Osteoblast (primary cell): ENCODE results near the gene CMTR1. TPM values are rescaled to one million over a fixed set of nuclear protein-coding genes. Genes with fewer than 3 reads are reported as not detected.
"Not testable (repeated sequence)": the region's sequence is repeated elsewhere in the genome, so short reads cannot be mapped to it uniquely, and the experiment has no call there.

ENCODE experiments used
- DNase-seq: peaks from one replicate; pipeline ENCODE4 v3.0.0; 2011; ENCODE audit warnings: low spot score, mixed read lengths; ENCODE audit not compliant: insufficient read length; ENCODE audit errors: missing footprints
- H2AFZ ChIP-seq: 2 replicates; pipeline ENCODE4 v1.6.0; 2011; ENCODE audit warnings: mild to moderate bottlenecking, low read length
- H3K27ac ChIP-seq: 2 replicates; pipeline ENCODE4 v1.5.1; 2011; ENCODE audit warnings: mild to moderate bottlenecking, low read depth, low read length, moderate library complexity
- H3K27me3 ChIP-seq: 2 replicates; pipeline ENCODE4 v1.6.0; 2012; ENCODE audit warnings: mild to moderate bottlenecking, control low read depth, inconsistent platforms, low read length, moderate library complexity; ENCODE audit not compliant: insufficient read depth
- H3K36me3 ChIP-seq: 2 replicates; pipeline ENCODE4 v1.5.1; 2011; ENCODE audit warnings: mild to moderate bottlenecking, low read length, control low read depth, moderate library complexity; ENCODE audit not compliant: insufficient read depth
- H3K4me1 ChIP-seq: 2 replicates; pipeline ENCODE4 v1.5.1; 2011; ENCODE audit warnings: mild to moderate bottlenecking, low read length, control low read depth, moderate library complexity; ENCODE audit not compliant: insufficient read depth
- H3K4me2 ChIP-seq: 2 replicates; pipeline ENCODE4 v1.6.0; 2011; ENCODE audit warnings: mild to moderate bottlenecking, low read length; ENCODE audit not compliant: insufficient read depth
- H3K4me3 ChIP-seq: fragments of 200-600 bp; sonication (generic); 3 replicates; pipeline ENCODE4 v1.5.1; 2012; ENCODE audit warnings: mild to moderate bottlenecking, low read length, inconsistent platforms; ENCODE audit not compliant: insufficient read depth
- H3K79me2 ChIP-seq: 2 replicates; pipeline ENCODE4 v1.6.0; 2012; ENCODE audit warnings: mild to moderate bottlenecking, low read length, control low read depth, inconsistent platforms; ENCODE audit not compliant: insufficient read depth
- H3K9me3 ChIP-seq: 2 replicates; pipeline ENCODE4 v1.5.1; 2011; ENCODE audit warnings: low read depth, low read length, control low read depth
- H4K20me1 ChIP-seq: 2 replicates; pipeline ENCODE4 v1.6.0; 2012; ENCODE audit warnings: mild to moderate bottlenecking, low read length, control low read depth; ENCODE audit not compliant: insufficient read depth
- total RNA-seq: library from RNA; depleted of rRNA; stranded (reverse); fragments of >200 nt; gene quantifications from 2 replicates; pipeline ENCODE4 v1.2.3, GENCODE V29; 2012
- TF ChIP-seq, protein P1 (sequence below): IDR thresholded peaks from 2 replicates; pipeline ENCODE4 v1.5.1; 2011; ENCODE audit warnings: mild to moderate bottlenecking, low read depth, low read length, moderate library complexity; ENCODE audit errors: extremely low read depth

CMTR1 gene
- total RNA-seq, 1 donor, result 38.7 TPM

DNA sequence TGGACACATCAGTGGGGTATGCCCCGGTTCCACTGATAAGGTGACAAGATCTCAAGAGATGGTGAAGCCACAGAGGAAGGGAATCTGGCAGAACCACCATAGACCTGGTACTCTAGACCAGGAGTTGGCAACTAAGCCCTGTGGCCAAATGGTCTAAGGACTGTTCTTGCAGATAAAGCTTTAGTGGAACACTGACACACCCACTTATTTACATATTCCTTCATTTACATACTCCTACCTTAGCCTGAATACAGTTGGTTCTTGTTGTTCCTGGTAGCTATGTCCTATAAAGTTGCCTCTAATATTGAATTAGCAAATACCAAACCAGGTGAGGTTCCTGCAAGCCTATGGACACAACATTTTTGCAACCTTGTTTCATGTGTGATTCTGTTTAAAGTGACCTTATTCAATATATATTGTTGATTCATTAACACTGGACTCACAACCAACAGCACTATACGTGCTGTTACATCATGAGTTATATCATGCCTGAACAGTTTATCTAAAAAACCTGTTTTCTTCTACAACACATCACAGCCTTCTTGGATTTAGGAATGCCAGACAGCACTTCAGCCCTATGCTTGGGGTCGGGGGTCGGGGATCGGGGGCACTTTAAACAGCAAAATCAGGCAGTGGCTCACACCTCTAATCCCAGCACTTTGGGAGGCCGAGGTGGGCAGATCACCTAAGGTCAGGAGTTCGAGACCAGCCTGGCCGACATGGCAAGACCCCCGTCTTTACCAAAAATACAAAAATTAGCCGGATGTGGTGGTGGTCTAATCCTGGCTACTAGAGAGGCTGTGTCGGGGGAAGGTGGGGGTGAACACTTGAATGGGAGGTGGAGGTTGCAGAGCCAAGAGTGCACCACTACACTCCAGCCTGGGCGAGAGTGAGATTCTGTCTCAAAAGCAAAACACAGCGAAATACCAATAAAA, 64.2 kb downstream of the CMTR1 start:
- Histone ChIP-seq H3K36me3 (no peaks in the 10 kb centered on the region), H2AFZ (no peak overlapping the region), H3K4me2 (no peak overlapping the region), H4K20me1 (peaks cover 6% of the 10 kb centered on the region), H3K27me3 (peaks cover under 1% of the 10 kb centered on the region), H3K27ac (no peak overlapping the region), H3K4me1 (peaks cover 3% of the 10 kb centered on the region), H3K79me2 (peaks cover 10% of the 10 kb centered on the region), H3K9me3 (no peaks in the 10 kb centered on the region), H3K4me3 (no peak overlapping the region)
- no peak for DNase-seq
- TF ChIP-seq, protein P1, sequence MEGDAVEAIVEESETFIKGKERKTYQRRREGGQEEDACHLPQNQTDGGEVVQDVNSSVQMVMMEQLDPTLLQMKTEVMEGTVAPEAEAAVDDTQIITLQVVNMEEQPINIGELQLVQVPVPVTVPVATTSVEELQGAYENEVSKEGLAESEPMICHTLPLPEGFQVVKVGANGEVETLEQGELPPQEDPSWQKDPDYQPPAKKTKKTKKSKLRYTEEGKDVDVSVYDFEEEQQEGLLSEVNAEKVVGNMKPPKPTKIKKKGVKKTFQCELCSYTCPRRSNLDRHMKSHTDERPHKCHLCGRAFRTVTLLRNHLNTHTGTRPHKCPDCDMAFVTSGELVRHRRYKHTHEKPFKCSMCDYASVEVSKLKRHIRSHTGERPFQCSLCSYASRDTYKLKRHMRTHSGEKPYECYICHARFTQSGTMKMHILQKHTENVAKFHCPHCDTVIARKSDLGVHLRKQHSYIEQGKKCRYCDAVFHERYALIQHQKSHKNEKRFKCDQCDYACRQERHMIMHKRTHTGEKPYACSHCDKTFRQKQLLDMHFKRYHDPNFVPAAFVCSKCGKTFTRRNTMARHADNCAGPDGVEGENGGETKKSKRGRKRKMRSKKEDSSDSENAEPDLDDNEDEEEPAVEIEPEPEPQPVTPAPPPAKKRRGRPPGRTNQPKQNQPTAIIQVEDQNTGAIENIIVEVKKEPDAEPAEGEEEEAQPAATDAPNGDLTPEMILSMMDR, result no peak

DNA sequence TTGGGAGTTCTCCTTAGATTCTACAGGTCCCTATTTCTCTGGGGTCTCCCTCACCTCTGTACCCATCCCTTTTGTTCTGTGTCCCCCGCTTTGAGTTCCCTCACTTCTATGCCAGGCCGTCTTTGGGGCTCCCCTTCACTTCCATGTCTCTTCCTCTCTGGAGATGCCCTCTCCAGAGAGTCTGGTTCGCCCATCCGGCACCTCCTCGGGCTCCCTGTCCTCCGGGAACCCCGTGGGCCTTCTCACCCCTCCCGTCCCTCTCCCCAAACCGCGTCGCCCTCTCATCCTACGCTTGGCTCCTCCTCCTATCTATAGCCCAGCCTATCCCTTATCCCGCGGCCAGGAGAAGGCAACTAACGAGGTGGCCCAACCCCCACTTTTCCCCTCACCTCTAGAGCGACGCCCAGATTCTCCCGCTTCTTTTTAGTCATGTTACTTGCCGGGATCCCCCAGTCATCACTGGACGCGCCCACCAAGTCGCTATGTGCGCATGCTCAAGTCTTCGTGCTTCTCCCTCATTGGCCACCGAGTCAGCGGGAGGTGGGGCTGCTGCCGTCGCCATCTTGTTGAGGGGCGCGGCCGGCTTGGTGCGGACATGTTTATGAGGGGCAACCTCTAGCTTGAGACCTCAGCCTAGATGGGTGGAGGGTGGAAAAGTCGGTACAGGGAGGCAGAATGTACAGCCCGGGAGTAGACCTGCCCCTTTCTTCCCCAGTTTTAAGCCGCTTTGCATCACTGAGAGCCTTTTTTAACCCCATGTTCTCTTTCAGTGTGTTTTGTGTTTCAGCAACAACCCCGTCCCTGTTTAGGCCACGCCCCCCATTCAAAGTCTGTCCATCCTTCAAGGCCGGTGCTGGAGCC, 66.6 kb downstream of the CMTR1 start, which contains the start of gene CCDC167:
CCDC167 (minus strand) TSS at position 461 of the 861 bp plus-strand sequence; CDS start at position 431, 30 bp downstream.
- H3K27ac ChIP-seq, result peak within 1 kb of the TSS; percentile 40

GRCh38 chr6:37500294-37500608, 67.2 kb downstream of the CMTR1 start:
- no peaks in the 10 kb centered on the region for H4K20me1 ChIP-seq

More for the DNA sequence above, 66.6 kb downstream of the CMTR1 start, which contains the start of gene CCDC167:
- TF ChIP-seq, protein P1, result no peak
- Histone ChIP-seq H2AFZ (peak within 1 kb of the TSS; percentile 97), H4K20me1 (no peaks in the 10 kb centered on the region), H3K9me3 (no peaks in the 10 kb centered on the region), H3K4me1 (peaks cover 3% of the 10 kb centered on the region), H3K27me3 (peaks cover 11% of the 10 kb centered on the region), H3K36me3 (no peaks in the 10 kb centered on the region), H3K79me2 (peaks cover 6% of the 10 kb centered on the region), H3K4me2 (peak within 1 kb of the TSS; percentile 93), H3K4me3 (peak within 1 kb of the TSS; percentile 83)
- peak; percentile 98 for DNase-seq

GRCh38 chr6:37500904-37501303, 67.9 kb downstream of the CMTR1 start:
- not testable (repeated sequence) for H2AFZ ChIP-seq, H3K27ac ChIP-seq, H4K20me1 ChIP-seq, DNase-seq, H3K4me3 ChIP-seq, H3K9me3 ChIP-seq, H3K36me3 ChIP-seq, H3K79me2 ChIP-seq, H3K4me1 ChIP-seq, H3K4me2 ChIP-seq
- peaks cover 15% of the 10 kb centered on the region for H3K27me3 ChIP-seq

More at GRCh38 chr6:37500294-37500608, 67.2 kb downstream of the CMTR1 start:
- H3K27ac ChIP-seq, result no peak overlapping the region
- peak overlapping the region; percentile 93 for H3K4me2 ChIP-seq
- no peak for DNase-seq
- H3K27me3 ChIP-seq, result peaks cover 11% of the 10 kb centered on the region
- H2AFZ ChIP-seq, result peak overlapping the region; percentile 97
- peak overlapping the region; percentile 83 for H3K4me3 ChIP-seq
- TF ChIP-seq, protein P1, result no peak
- H3K36me3 ChIP-seq, result no peaks in the 10 kb centered on the region
- no peaks in the 10 kb centered on the region for H3K9me3 ChIP-seq
- H3K4me1 ChIP-seq, result peaks cover 3% of the 10 kb centered on the region
- peaks cover 6% of the 10 kb centered on the region for H3K79me2 ChIP-seq
